ENCODE data around the gene LRRC17. TPM values are rescaled to one million over a fixed set of nuclear protein-coding genes. Genes with fewer than 3 reads are reported as not detected.
A peak's percentile ranks its signal among the peaks of the same experiment; 100 is the strongest.
"Not testable (repeated sequence)": the region's sequence is repeated elsewhere in the genome, so short reads cannot be mapped to it uniquely, and the experiment has no call there.

LRRC17 gene
- total and polyA plus RNA-seq, 9 donors: 22.9 to 71.1 (median 39.7) TPM

GRCh38 chr7:102935450-102936115 lies 22.8 kb downstream of the LRRC17 start:
- Histone ChIP-seq H3K9me3 (replicated peaks; ENCODE audit: control insufficient read depth, low read depth, low read length) (no peaks in the 10 kb centered on the region), H3K36me3 (ENCODE audit: control insufficient read depth, insufficient read depth, low read length) (peaks cover 3% of the 10 kb centered on the region), H3K4me3 (ENCODE audit: low read length) (no peak overlapping the region), H3K27ac (ENCODE audit: low read length) (no peak overlapping the region), H3K27me3 (ENCODE audit: control insufficient read depth, insufficient read depth, low read length) (no peaks in the 10 kb centered on the region), H3K4me1 (ENCODE audit: control insufficient read depth, insufficient read depth, low read length) (peaks cover 17% of the 10 kb centered on the region)
- DNase-seq: peak; percentile 23
- no CpG with 5 or more reads among the region's 6 CpGs for WGBS (ENCODE audit: insufficient coverage)

- Histone ChIP-seq H3K4me3 (ENCODE audit: low read length) (no peak overlapping the region), H3K9me3 (replicated peaks; ENCODE audit: control insufficient read depth, low read depth, low read length) (no peaks in the 10 kb centered on the region), H3K27ac (ENCODE audit: low read length) (peak overlapping the region; percentile 36), H3K27me3 (ENCODE audit: control insufficient read depth, insufficient read depth, low read length) (no peaks in the 10 kb centered on the region), H3K36me3 (ENCODE audit: control insufficient read depth, insufficient read depth, low read length) (peaks cover 3% of the 10 kb centered on the region), H3K4me1 (ENCODE audit: control insufficient read depth, insufficient read depth, low read length) (peaks cover 12% of the 10 kb centered on the region)
- DNase-seq: no peak
- 0% methylated on average over 1 of the region's 1 CpG for WGBS (ENCODE audit: insufficient coverage)
Observed at GRCh38 chr7:102938679-102939078, 25.9 kb downstream of the LRRC17 start.

- Histone ChIP-seq H3K27ac (ENCODE audit: low read length) (peak overlapping the region; percentile 60), H3K27me3 (ENCODE audit: control insufficient read depth, insufficient read depth, low read length) (no peaks in the 10 kb centered on the region), H3K36me3 (ENCODE audit: control insufficient read depth, insufficient read depth, low read length) (no peaks in the 10 kb centered on the region), H3K4me1 (ENCODE audit: control insufficient read depth, insufficient read depth, low read length) (no peaks in the 10 kb centered on the region), H3K4me3 (ENCODE audit: low read length) (no peak overlapping the region), H3K9me3 (replicated peaks; ENCODE audit: control insufficient read depth, low read depth, low read length) (no peaks in the 10 kb centered on the region)
- peak; percentile 50 for DNase-seq
- no CpG with 5 or more reads among the region's 4 CpGs for WGBS (ENCODE audit: insufficient coverage)
Observed at GRCh38 chr7:102942181-102942866, 29.5 kb downstream of the LRRC17 start.

- DNase-seq: peak; percentile 78
- Histone ChIP-seq H3K27ac (ENCODE audit: low read length) (no peak overlapping the region), H3K9me3 (replicated peaks; ENCODE audit: control insufficient read depth, low read depth, low read length) (no peaks in the 10 kb centered on the region), H3K36me3 (ENCODE audit: control insufficient read depth, insufficient read depth, low read length) (no peaks in the 10 kb centered on the region), H3K4me1 (ENCODE audit: control insufficient read depth, insufficient read depth, low read length) (no peaks in the 10 kb centered on the region), H3K4me3 (ENCODE audit: low read length) (no peak overlapping the region), H3K27me3 (ENCODE audit: control insufficient read depth, insufficient read depth, low read length) (no peaks in the 10 kb centered on the region)
- no CpG with 5 or more reads among the region's 1 CpG for WGBS (ENCODE audit: insufficient coverage)
Observed at GRCh38 chr7:102942868-102943267, 30.1 kb downstream of the LRRC17 start.

GRCh38 chr7:102943423-102944169 lies 30.8 kb downstream of the LRRC17 start:
- 90% methylated on average over 4 of the region's 5 CpGs for WGBS (ENCODE audit: insufficient coverage)

GRCh38 chr7:102944241-102944640 lies 31.4 kb downstream of the LRRC17 start:
- DNase-seq: no peak
- H3K27me3 ChIP-seq (ENCODE audit: control insufficient read depth, insufficient read depth, low read length): no peaks in the 10 kb centered on the region
- WGBS (ENCODE audit: insufficient coverage): no CpG with 5 or more reads among the region's 4 CpGs
- H3K9me3 ChIP-seq (replicated peaks; ENCODE audit: control insufficient read depth, low read depth, low read length): no peaks in the 10 kb centered on the region
- no peaks in the 10 kb centered on the region for H3K36me3 ChIP-seq (ENCODE audit: control insufficient read depth, insufficient read depth, low read length)
- H3K4me1 ChIP-seq (ENCODE audit: control insufficient read depth, insufficient read depth, low read length): no peaks in the 10 kb centered on the region
- H3K4me3 ChIP-seq (ENCODE audit: low read length): no peak overlapping the region
- no peak overlapping the region for H3K27ac ChIP-seq (ENCODE audit: low read length)

More at GRCh38 chr7:102943423-102944169, 30.8 kb downstream of the LRRC17 start:
- Histone ChIP-seq H3K27me3 (ENCODE audit: control insufficient read depth, insufficient read depth, low read length) (no peaks in the 10 kb centered on the region), H3K9me3 (replicated peaks; ENCODE audit: control insufficient read depth, low read depth, low read length) (no peaks in the 10 kb centered on the region), H3K27ac (ENCODE audit: low read length) (no peak overlapping the region), H3K36me3 (ENCODE audit: control insufficient read depth, insufficient read depth, low read length) (no peaks in the 10 kb centered on the region), H3K4me3 (ENCODE audit: low read length) (no peak overlapping the region), H3K4me1 (ENCODE audit: control insufficient read depth, insufficient read depth, low read length) (no peaks in the 10 kb centered on the region)
- no peak for DNase-seq

GRCh38 chr7:102951839-102952238 lies 39.0 kb downstream of the LRRC17 start:
- Histone ChIP-seq H3K36me3 (ENCODE audit: control insufficient read depth, insufficient read depth, low read length) (no peaks in the 10 kb centered on the region), H3K27me3 (ENCODE audit: control insufficient read depth, insufficient read depth, low read length) (no peaks in the 10 kb centered on the region), H3K4me3 (ENCODE audit: low read length) (no peak overlapping the region), H3K9me3 (replicated peaks; ENCODE audit: control insufficient read depth, low read depth, low read length) (no peaks in the 10 kb centered on the region), H3K27ac (ENCODE audit: low read length) (no peak overlapping the region), H3K4me1 (ENCODE audit: control insufficient read depth, insufficient read depth, low read length) (no peaks in the 10 kb centered on the region)
- WGBS (ENCODE audit: insufficient coverage): no CpG with 5 or more reads among the region's 3 CpGs
- no peak for DNase-seq

GRCh38 chr7:102953406-102953805 lies 40.6 kb downstream of the LRRC17 start:
- Histone ChIP-seq H3K4me1 (ENCODE audit: control insufficient read depth, insufficient read depth, low read length) (no peaks in the 10 kb centered on the region), H3K27me3 (ENCODE audit: control insufficient read depth, insufficient read depth, low read length) (no peaks in the 10 kb centered on the region), H3K9me3 (replicated peaks; ENCODE audit: control insufficient read depth, low read depth, low read length) (no peaks in the 10 kb centered on the region), H3K4me3 (ENCODE audit: low read length) (no peak overlapping the region), H3K36me3 (ENCODE audit: control insufficient read depth, insufficient read depth, low read length) (no peaks in the 10 kb centered on the region), H3K27ac (ENCODE audit: low read length) (no peak overlapping the region)
- DNase-seq: no peak

GRCh38 chr7:102954359-102954758 lies 41.6 kb downstream of the LRRC17 start:
- not testable (repeated sequence) for H3K4me1 ChIP-seq (ENCODE audit: control insufficient read depth, insufficient read depth, low read length); H3K4me3 ChIP-seq (ENCODE audit: low read length); H3K36me3 ChIP-seq (ENCODE audit: control insufficient read depth, insufficient read depth, low read length); H3K27ac ChIP-seq (ENCODE audit: low read length); H3K9me3 ChIP-seq (replicated peaks; ENCODE audit: control insufficient read depth, low read depth, low read length); DNase-seq; H3K27me3 ChIP-seq (ENCODE audit: control insufficient read depth, insufficient read depth, low read length)
- WGBS (ENCODE audit: insufficient coverage): no CpG with 5 or more reads among the region's 4 CpGs

GRCh38 chr7:102958004-102958403 lies 45.2 kb downstream of the LRRC17 start:
- not testable (repeated sequence) for H3K36me3 ChIP-seq (ENCODE audit: control insufficient read depth, insufficient read depth, low read length); H3K27me3 ChIP-seq (ENCODE audit: control insufficient read depth, insufficient read depth, low read length); H3K9me3 ChIP-seq (replicated peaks; ENCODE audit: control insufficient read depth, low read depth, low read length); H3K4me1 ChIP-seq (ENCODE audit: control insufficient read depth, insufficient read depth, low read length); H3K4me3 ChIP-seq (ENCODE audit: low read length); H3K27ac ChIP-seq (ENCODE audit: low read length); DNase-seq
- no CpG with 5 or more reads among the region's 3 CpGs for WGBS (ENCODE audit: insufficient coverage)

Data from muscle of leg (tissue), 11 donors.